NCI-H2107 (cell line): ENCODE measurements around the gene PCDH1.
"Not testable (repeated sequence)": the region's sequence is repeated elsewhere in the genome, so short reads cannot be mapped to it uniquely, and the experiment has no call there.

Source experiments
- DNase-seq: peaks from one replicate; lab custom pipeline; 2025; lab: John Stamatoyannopoulos, UW

The PCDH1 gene

DNA sequence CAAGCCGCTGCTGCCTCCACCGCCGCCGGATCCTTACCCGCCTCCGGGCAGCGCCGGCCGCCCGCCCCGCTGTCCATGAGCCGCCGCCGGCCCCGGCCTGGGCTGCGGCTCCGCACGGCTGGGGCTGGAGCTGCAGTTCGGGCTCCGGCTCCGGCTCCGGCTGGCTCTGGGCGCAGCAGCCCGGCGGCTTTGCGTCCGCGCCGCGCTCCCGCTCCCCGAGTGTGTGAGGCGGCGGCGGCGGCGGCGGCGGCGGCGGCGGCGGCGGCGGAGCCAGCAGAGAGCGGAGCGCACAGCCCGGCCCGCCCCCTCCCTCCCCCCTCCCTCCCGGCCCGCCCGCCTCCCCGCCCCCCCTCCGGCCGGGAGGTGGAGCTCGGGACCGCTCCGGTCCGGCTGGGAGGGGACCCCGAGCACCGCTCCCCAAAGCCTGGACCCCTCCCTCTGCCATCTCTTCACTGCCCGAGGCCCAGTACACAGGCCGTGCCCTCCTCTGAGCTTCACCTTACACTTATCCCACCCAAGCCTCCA is at the start of gene PCDH1:
Gene PCDH1, minus strand, starts transcription at position 225 of the 525 bp plus-strand sequence. Its CDS starts 148 bp downstream, at position 77.
- no peak for DNase-seq

DNA sequence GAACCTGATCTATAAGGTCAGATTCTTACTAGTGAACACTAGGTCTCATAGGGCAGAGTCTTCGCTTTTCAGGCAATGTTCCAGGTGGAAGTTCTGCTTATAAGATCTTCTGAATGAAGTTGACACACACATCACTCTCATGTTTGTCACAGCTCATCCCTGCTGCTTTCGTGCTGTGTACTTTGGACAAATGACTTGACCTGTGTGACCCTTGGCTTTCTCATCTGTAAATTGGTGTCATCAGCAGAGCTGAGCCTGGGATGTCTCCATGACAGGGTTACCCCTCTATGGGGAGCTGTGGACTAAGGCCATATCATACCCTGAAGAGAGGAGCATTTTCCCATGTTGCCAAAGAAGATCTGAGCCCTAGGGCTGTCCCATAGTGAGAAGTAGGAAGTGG is 48.2 kb upstream of the PCDH1 start:
- DNase-seq: no peak

GRCh38 chr5:141923448-141924313 is 45.5 kb upstream of the PCDH1 start, which contains the start of gene DELE1:
TSS of gene DELE1 (plus strand) at chr5:141923871. CDS start at chr5:141923942, 71 bp downstream.
- DNase-seq: peak; percentile 25

GRCh38 chr5:141922827-141923447 is 44.7 kb upstream of the PCDH1 start:
- DNase-seq: not testable (repeated sequence)

GRCh38 chr5:141920771-141921170 is 42.6 kb upstream of the PCDH1 start:
- DNase-seq: no peak

- no peak for DNase-seq
These were observed 41.3 kb upstream of the PCDH1 start for GRCh38 chr5:141919218-141920119.

- no peak for DNase-seq
These were observed 39.5 kb upstream of the PCDH1 start for GRCh38 chr5:141917760-141918159.

DNA sequence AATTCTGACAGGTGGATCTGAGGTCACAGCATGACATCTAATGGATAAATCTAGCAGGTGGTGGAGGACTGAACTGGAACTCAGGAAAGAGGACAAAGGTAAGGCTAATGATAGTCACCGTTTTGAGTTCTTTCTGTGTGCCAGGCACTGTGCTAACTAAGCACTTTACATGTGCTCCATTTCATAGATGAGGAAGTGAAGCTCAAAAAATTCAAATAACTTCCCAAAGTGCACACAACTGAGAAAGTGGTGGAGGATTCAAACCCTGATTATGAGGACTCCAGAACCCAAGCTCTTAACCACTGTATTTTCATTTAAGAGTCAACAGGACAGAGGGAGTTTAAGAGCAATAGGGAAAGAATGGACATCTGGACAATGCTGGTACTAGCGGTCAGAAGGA is 38.3 kb upstream of the PCDH1 start:
- DNase-seq: no peak

DNA sequence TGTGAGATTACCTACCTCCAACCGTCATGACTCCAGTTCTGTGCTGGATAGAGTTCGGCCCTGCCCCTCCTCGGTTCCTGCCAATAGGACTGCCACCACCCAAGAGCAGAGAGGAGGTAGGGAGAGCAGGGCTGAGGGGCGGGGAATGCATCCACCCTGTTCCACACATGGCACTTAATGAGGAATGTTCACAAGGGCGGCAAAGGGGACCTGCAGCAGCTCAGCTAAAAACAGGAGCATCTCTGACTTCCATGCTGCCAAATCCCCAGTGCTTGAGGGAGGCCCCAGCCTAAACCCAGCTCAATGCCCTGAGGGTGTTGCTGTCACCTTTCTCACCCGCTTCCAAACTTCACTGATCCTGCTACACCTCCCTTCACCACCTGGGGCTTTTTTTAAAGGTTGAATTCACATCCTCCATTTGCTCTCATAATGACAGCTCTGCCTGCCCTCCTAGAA is 37.7 kb upstream of the PCDH1 start:
- DNase-seq: no peak

- DNase-seq: no peak
These were observed 36.6 kb upstream of the PCDH1 start for GRCh38 chr5:141914797-141915196.

DNA sequence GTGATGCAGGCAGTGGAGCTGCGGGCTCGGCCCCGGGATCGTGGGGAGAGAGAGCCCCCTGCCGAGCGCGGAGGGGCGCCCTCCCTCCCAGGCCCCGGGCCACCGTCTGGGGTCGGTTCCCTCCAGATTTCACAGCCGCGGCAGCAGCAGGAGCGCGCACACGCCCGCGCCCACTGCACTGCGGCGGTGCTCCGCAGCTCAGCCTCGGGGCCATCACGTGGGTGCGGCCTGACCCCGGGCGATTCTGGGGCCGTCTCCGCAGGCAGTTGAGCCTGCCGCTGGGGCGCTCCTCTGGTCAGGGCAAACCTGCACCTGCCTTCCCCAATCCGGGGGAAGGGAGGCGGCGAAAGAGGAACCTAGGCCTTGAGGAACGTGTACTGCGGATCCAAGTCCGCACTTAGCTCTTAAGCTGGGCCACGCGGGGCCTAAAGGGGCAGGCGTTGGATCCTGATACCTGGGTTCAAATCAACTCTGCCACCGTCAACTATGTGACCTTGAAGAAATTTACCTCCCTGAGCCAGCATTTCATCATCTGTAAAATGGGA is 36.1 kb upstream of the PCDH1 start:
- no peak for DNase-seq

- DNase-seq: no peak
These were observed 35.5 kb upstream of the PCDH1 start for GRCh38 chr5:141913560-141914198.

GRCh38 chr5:141910271-141910673 is 32.1 kb upstream of the PCDH1 start:
- DNase-seq: no peak

GRCh38 chr5:141909212-141909611 is 31.0 kb upstream of the PCDH1 start:
- no peak for DNase-seq

- DNase-seq: no peak
These were observed 30.6 kb upstream of the PCDH1 start for GRCh38 chr5:141908796-141909195.

DNA sequence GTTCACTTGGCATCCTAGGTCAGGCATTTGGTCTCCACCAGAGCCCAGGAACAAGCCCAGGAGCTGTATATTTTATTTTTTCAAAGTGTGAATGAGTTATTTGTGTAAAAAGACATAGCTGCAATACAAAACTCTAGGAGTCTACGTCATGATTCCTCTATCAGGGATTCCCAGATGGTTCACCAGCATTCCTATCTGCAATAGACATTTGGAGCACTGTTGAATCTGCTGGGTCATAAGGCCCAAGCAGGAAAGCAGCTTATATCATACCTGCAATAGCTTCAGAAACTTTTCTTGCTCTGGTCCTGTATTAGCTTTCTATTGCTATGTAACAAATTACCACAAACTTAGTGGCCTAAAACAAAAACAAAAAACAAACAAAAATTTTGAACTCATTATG is 28.8 kb upstream of the PCDH1 start:
- no peak for DNase-seq

DNA sequence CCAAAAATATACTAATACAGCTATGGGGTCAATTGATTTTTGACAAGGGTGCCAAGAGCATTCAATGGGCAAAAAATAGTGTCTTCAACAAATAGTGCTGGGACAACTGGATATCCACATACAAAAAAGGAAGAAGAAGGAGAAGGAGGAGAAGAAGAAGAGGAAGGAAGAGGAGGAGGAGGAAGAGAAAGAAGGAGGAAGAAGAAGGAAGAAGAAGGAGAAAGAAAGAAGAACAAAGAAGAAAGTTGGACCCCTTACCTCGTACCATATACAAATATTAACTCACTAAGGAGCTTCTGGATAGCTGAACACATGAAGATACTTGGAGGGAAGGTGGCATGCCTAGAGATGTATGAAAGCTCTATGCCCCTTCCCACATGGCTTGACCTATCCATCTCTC is 28.3 kb upstream of the PCDH1 start:
- no peak for DNase-seq

- no peak for DNase-seq
These were observed 26.3 kb upstream of the PCDH1 start for GRCh38 chr5:141904551-141904950.

DNA sequence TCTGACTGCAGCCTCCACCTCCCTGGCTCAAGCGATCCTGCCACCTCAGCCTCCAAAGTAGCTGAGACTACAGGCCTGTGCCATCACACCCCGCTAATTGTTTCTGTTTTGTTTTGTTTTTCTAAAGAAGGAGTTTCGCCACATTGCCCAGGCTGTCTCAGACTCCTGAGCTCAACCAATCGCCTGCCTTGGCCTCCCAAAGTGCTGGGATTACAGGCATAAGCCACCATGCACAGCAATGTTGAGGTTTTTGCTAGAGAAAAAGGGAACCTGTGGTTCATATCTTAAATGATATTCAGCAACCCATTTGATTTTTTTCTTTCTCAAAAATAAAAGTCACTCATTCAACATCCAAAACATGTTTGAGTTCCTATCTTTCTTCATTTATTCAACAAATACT is 25.1 kb upstream of the PCDH1 start:
- DNase-seq: no peak

- DNase-seq: no peak
These were observed 24.0 kb upstream of the PCDH1 start for GRCh38 chr5:141902015-141902814.
